NCI-H2196 treated with DMSO at 0.1 percent for 48 hours (cell line): Measurements from ENCODE around the gene AGRP.
A peak's percentile ranks its signal among the peaks of the same experiment; 100 is the strongest.

ENCODE experiments used
- DNase-seq: peaks from one replicate; lab custom pipeline; 2025; ENCODE audit not compliant: unreplicated experiment; lab: John Stamatoyannopoulos, UW

The AGRP gene

GRCh38 chr16:67445913-67446907 is 37.1 kb downstream of the AGRP start:
- no peak for DNase-seq

GRCh38 chr16:67445441-67445912 is 37.9 kb downstream of the AGRP start:
- no peak for DNase-seq

- DNase-seq: no peak
These were observed 38.3 kb downstream of the AGRP start for GRCh38 chr16:67445126-67445426.

GRCh38 chr16:67444259-67445125 is 38.9 kb downstream of the AGRP start:
- no peak for DNase-seq

GRCh38 chr16:67443265-67443664 is 40.1 kb downstream of the AGRP start:
- DNase-seq: no peak

- no peak for DNase-seq
These were observed 40.6 kb downstream of the AGRP start for GRCh38 chr16:67442581-67443255.

- no peak for DNase-seq
These were observed 41.4 kb downstream of the AGRP start for GRCh38 chr16:67441907-67442306.

- peak; percentile 75 for DNase-seq
These were observed 42.0 kb downstream of the AGRP start for GRCh38 chr16:67441271-67441753.

GRCh38 chr16:67438824-67439393 is 44.4 kb downstream of the AGRP start:
- no peak for DNase-seq

GRCh38 chr16:67438098-67438791 is 45.1 kb downstream of the AGRP start:
- no peak for DNase-seq

- DNase-seq: no peak
These were observed 45.8 kb downstream of the AGRP start for GRCh38 chr16:67437513-67437912.

GRCh38 chr16:67436640-67437193 is 46.6 kb downstream of the AGRP start:
- no peak for DNase-seq

GRCh38 chr16:67435758-67436164 is 47.6 kb downstream of the AGRP start:
- DNase-seq: no peak

GRCh38 chr16:67433131-67433719 is 50.1 kb downstream of the AGRP start:
- no peak for DNase-seq
